Gastrocnemius medialis (tissue), 4 donors: ENCODE results near the gene KIF4A.

Experiments used
- POLR2A ChIP-seq, 2 donors: fragments of 450-650 bp; IDR thresholded peaks; one replicate each; pipeline ENCODE4 v1.6.1; 2017; ENCODE audit warnings: antibody characterized with exemption in 2 of 2, mild to moderate bottlenecking in 2 of 2, moderate library complexity in 2 of 2
- TF ChIP-seq, protein P1 (sequence below), 5 experiments: fragments of 450-650 bp in 3 of 5; fragments of 200-600 bp in 2 of 5; sonication (generic) in 2 of 5; IDR thresholded peaks in 4 of 5; conservative IDR thresholded peaks in 1 of 5; 1 replicate in 4 of 5; 2 replicates in 1 of 5; pipeline ENCODE4 v1.5.1; 2016 to 2019; ENCODE audit warnings: antibody characterized with exemption in 5 of 5, mild to moderate bottlenecking in 3 of 5, moderate library complexity in 3 of 5

DNA sequence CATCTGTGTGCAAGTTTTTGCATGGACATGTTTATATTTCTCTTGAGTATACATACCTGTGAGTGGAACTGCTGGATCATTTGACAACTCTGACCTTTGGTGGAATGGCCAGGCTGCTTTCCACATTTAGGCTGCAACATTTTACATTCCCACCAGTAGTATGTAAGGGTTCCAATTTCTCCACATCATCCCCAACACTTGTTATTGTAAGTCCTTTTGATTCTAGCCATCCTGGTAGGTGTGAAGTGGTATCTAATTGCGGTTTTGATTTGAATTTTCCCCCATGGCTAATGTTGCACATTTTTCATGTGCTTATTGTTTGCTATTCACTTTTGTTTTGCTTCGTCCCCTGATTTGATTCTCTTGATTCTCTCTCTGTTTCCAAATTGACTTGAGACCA lies 171.1 kb downstream of the KIF4A start:
- TF ChIP-seq, protein P1, sequence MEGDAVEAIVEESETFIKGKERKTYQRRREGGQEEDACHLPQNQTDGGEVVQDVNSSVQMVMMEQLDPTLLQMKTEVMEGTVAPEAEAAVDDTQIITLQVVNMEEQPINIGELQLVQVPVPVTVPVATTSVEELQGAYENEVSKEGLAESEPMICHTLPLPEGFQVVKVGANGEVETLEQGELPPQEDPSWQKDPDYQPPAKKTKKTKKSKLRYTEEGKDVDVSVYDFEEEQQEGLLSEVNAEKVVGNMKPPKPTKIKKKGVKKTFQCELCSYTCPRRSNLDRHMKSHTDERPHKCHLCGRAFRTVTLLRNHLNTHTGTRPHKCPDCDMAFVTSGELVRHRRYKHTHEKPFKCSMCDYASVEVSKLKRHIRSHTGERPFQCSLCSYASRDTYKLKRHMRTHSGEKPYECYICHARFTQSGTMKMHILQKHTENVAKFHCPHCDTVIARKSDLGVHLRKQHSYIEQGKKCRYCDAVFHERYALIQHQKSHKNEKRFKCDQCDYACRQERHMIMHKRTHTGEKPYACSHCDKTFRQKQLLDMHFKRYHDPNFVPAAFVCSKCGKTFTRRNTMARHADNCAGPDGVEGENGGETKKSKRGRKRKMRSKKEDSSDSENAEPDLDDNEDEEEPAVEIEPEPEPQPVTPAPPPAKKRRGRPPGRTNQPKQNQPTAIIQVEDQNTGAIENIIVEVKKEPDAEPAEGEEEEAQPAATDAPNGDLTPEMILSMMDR (IDR thresholded peaks at IDR 0.05 in 4 of 5, conservative IDR thresholded peaks at IDR 0.05 in 1 of 5) = no peak
- TF ChIP-seq POLR2A (IDR thresholded peaks at IDR 0.05) = no peak
